ENCODE measurements around the gene ANKRD65.

DNA sequence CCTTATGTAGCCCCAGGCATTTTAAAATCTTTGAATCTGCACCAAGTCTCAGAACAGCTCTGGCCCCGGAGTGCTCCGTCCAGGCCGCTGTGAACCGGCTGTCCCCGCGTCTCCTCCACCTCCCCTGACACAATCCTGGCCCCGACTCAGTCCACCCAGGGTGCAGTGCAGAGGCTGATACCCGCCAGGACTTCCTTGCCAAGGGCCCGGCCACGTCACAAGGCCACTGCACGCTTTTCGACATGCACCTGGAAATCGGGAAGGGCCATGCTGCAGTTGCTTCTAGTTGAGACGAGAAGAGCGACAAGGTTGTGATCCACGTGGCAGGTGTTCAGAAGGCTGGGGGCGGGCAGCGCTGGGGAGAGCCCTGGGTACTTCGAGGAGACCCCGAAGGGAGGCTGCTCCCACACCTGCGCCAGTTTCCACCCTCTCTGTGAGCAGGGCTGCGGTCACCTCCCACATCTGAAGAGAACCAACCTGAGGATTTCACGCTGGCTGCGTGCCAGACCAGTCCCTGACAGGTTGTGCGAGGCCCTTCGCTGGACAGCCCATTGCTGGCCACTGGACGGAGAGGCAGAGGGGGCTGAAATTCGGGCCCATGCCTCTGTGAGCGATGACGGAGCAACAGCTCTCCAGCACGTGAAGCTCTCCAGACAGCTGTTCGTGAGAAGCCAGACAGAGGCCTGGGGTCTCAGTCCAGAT lies 21.1 kb upstream of the ANKRD65 start:
- no peak for TF ChIP-seq POLR2A (IDR thresholded peaks at IDR 0.05)
- TF ChIP-seq, protein P1, sequence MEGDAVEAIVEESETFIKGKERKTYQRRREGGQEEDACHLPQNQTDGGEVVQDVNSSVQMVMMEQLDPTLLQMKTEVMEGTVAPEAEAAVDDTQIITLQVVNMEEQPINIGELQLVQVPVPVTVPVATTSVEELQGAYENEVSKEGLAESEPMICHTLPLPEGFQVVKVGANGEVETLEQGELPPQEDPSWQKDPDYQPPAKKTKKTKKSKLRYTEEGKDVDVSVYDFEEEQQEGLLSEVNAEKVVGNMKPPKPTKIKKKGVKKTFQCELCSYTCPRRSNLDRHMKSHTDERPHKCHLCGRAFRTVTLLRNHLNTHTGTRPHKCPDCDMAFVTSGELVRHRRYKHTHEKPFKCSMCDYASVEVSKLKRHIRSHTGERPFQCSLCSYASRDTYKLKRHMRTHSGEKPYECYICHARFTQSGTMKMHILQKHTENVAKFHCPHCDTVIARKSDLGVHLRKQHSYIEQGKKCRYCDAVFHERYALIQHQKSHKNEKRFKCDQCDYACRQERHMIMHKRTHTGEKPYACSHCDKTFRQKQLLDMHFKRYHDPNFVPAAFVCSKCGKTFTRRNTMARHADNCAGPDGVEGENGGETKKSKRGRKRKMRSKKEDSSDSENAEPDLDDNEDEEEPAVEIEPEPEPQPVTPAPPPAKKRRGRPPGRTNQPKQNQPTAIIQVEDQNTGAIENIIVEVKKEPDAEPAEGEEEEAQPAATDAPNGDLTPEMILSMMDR (IDR thresholded peaks at IDR 0.05), result no peak

Measured in sigmoid colon (tissue), 3 donors.